PC-9 (cell line): Measurements from ENCODE around the gene PEX14. TPM values are rescaled to one million over a fixed set of nuclear protein-coding genes. Genes with fewer than 3 reads are reported as not detected.
A peak's percentile ranks its signal among the peaks of the same experiment; 100 is the strongest.

Experiments used
- BruUV-seq: library from RNA; stranded (reverse); fragments of 400-500 nt; replicated peaks from 2 replicates; lab custom pipeline; 2021; lab: Mats Ljungman, UMichigan
- CTCF ChIA-PET: fragments of 300-600 bp; sonication (Branson Sonifier 250); formaldehyde crosslinking; loops from one replicate; lab custom pipeline; 2022; ENCODE audit warnings: antibody characterized with exemption; lab: Charles Lee
- POLR2A ChIA-PET: fragments of 300-600 bp; sonication (Branson Sonifier 250); formaldehyde crosslinking; loops from one replicate; lab custom pipeline; 2022; ENCODE audit warnings: antibody characterized with exemption; ENCODE audit not compliant: unreplicated experiment; lab: Charles Lee
- DNase-seq, 2 experiments: peaks; one replicate each; pipeline versions ENCODE4 v3.0.0 to v3.0.0-alpha.2; 2015 to 2022; ENCODE audit warnings: mixed read lengths in 1 of 2
- H2AFZ ChIP-seq: fragments of 200-600 bp; sonication (generic); 2 replicates; pipeline ENCODE4 v1.8.1; 2017; ENCODE audit warnings: antibody characterized with exemption
- H3F3A ChIP-seq: fragments of 200-600 bp; sonication (generic); 2 replicates; pipeline ENCODE4 v1.8.1; 2017; ENCODE audit warnings: antibody characterized with exemption, mild to moderate bottlenecking, low read depth; ENCODE audit not compliant: insufficient read depth
- H3K27ac ChIP-seq: fragments of 200-600 bp; sonication (generic); 2 replicates; pipeline ENCODE4 v1.6.1; 2016; ENCODE audit warnings: mixed run types
- H3K27me3 ChIP-seq: fragments of 200-600 bp; sonication (generic); 2 replicates; pipeline ENCODE4 v1.6.1; 2016; ENCODE audit warnings: low read depth, mixed run types; ENCODE audit not compliant: insufficient read depth
- H3K36me3 ChIP-seq: fragments of 200-600 bp; sonication (generic); 2 replicates; pipeline ENCODE4 v1.6.1; 2016; ENCODE audit warnings: low read depth, mixed run types
- H3K4me1 ChIP-seq: fragments of 200-600 bp; sonication (generic); replicated peaks from 2 replicates; pipeline ENCODE4 v1.6.1; 2016; ENCODE audit warnings: mixed run types; ENCODE audit not compliant: insufficient read depth
- H3K4me2 ChIP-seq: fragments of 200-600 bp; sonication (generic); 2 replicates; pipeline ENCODE4 v1.6.1; 2017; ENCODE audit warnings: mixed run types
- H3K4me3 ChIP-seq: fragments of 200-600 bp; sonication (generic); 2 replicates; pipeline ENCODE4 v1.6.1; 2016; ENCODE audit warnings: mixed run types
- H3K79me2 ChIP-seq: fragments of 200-600 bp; sonication (generic); 2 replicates; pipeline ENCODE4 v1.6.1; 2017; ENCODE audit warnings: low read depth, mixed run types
- H3K9me2 ChIP-seq: fragments of 200-600 bp; sonication (generic); 2 replicates; pipeline ENCODE4 v1.8.1; 2017; ENCODE audit warnings: mild to moderate bottlenecking; ENCODE audit not compliant: insufficient read depth
- H3K9me3 ChIP-seq: fragments of 200-600 bp; sonication (generic); 2 replicates; pipeline ENCODE4 v1.8.1; 2016; ENCODE audit warnings: low read depth; ENCODE audit not compliant: insufficient read depth
- H4K20me1 ChIP-seq: fragments of 200-600 bp; sonication (generic); 2 replicates; pipeline ENCODE4 v1.8.1; 2017; ENCODE audit not compliant: insufficient read depth
- EZH2 ChIP-seq: fragments of 200-600 bp; sonication (generic); IDR thresholded peaks from 2 replicates; pipeline ENCODE4 v1.8.0; 2017; ENCODE audit warnings: antibody characterized with exemption, low read depth
- intact Hi-C: fragments of 100-400 bp; cut with micrococcal nuclease; formaldehyde crosslinking; loops from one replicate; pipeline ENCODE4 v1.10.0; 2022; ENCODE audit not compliant: unreplicated experiment
- total RNA-seq: library from RNA; stranded (reverse); gene quantifications from 2 replicates; pipeline ENCODE4 v1.2.3, GENCODE V29; 2021
- TF ChIP-seq, protein P1 (sequence below): fragments of 200-600 bp; sonication (generic); conservative IDR thresholded peaks from 2 replicates; pipeline ENCODE4 v1.6.1; 2017; ENCODE audit warnings: mixed run types, antibody characterized with exemption, mild to moderate bottlenecking, moderate library complexity

PEX14 gene
- total RNA-seq, 1 experiment from 2014 or later, result 28.3 TPM

DNA sequence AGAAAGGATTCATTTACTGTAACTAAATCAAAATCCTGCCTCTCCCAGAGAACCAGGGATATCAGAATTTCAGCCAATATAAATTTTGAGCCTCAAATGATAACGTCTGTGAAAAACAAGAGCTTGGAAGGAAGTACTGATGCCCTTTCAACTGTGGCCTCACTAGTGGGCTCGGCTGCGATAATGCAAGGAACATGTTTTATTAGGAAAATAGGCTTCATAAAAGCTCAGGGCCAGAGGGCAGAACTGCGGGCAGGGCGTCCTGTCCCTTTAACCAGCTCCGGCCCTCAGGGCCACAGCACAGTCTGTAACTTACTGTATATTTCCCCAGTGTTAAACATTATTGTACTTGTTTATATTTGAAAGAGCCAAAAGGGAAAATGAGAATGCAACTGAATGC, 122.0 kb downstream of the PEX14 start:
- H3K9me2 ChIP-seq, result no peaks in the 10 kb centered on the region
- H3K36me3 ChIP-seq, result no peaks in the 10 kb centered on the region
- BruUV-seq, result no TSS peak
- DNase-seq, result no peak
- no peak overlapping the region for H3K4me3 ChIP-seq
- CTCF ChIA-PET, result no interaction called here
- POLR2A ChIA-PET, result no interaction called here
- no peak overlapping the region for H3K4me2 ChIP-seq
- intact Hi-C loops, result no loop called here
- no peaks in the 10 kb centered on the region for H3K27me3 ChIP-seq
- H3K79me2 ChIP-seq, result no peaks in the 10 kb centered on the region
- H3K9me3 ChIP-seq, result no peaks in the 10 kb centered on the region
- H2AFZ ChIP-seq, result no peak overlapping the region
- no peak for TF ChIP-seq EZH2
- H4K20me1 ChIP-seq, result no peaks in the 10 kb centered on the region
- H3F3A ChIP-seq, result peaks cover 24% of the 10 kb centered on the region
- H3K4me1 ChIP-seq, result peaks cover 24% of the 10 kb centered on the region
- H3K27ac ChIP-seq, result no peak overlapping the region

GRCh38 chr1:10597492-10598388, 123.0 kb downstream of the PEX14 start:
- Histone ChIP-seq H3K79me2 (no peaks in the 10 kb centered on the region), H3K4me1 (peaks cover 24% of the 10 kb centered on the region), H2AFZ (no peak overlapping the region), H3K27me3 (no peaks in the 10 kb centered on the region), H3K9me2 (no peaks in the 10 kb centered on the region), H3K27ac (peak overlapping the region; percentile 92), H3F3A (peaks cover 24% of the 10 kb centered on the region), H3K9me3 (no peaks in the 10 kb centered on the region), H4K20me1 (no peaks in the 10 kb centered on the region), H3K4me2 (0 out of 2 replicates have a peak overlapping the region, but pooled peaks have one; percentile 64), H3K4me3 (no peak overlapping the region), H3K36me3 (no peaks in the 10 kb centered on the region)
- POLR2A ChIA-PET, result no interaction called here
- intact Hi-C loops, result no loop called here
- BruUV-seq, result no TSS peak
- DNase-seq, result no peak
- TF ChIP-seq EZH2, result no peak
- TF ChIP-seq, protein P1, sequence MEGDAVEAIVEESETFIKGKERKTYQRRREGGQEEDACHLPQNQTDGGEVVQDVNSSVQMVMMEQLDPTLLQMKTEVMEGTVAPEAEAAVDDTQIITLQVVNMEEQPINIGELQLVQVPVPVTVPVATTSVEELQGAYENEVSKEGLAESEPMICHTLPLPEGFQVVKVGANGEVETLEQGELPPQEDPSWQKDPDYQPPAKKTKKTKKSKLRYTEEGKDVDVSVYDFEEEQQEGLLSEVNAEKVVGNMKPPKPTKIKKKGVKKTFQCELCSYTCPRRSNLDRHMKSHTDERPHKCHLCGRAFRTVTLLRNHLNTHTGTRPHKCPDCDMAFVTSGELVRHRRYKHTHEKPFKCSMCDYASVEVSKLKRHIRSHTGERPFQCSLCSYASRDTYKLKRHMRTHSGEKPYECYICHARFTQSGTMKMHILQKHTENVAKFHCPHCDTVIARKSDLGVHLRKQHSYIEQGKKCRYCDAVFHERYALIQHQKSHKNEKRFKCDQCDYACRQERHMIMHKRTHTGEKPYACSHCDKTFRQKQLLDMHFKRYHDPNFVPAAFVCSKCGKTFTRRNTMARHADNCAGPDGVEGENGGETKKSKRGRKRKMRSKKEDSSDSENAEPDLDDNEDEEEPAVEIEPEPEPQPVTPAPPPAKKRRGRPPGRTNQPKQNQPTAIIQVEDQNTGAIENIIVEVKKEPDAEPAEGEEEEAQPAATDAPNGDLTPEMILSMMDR, result no peak
- CTCF ChIA-PET, result no interaction called here

DNA sequence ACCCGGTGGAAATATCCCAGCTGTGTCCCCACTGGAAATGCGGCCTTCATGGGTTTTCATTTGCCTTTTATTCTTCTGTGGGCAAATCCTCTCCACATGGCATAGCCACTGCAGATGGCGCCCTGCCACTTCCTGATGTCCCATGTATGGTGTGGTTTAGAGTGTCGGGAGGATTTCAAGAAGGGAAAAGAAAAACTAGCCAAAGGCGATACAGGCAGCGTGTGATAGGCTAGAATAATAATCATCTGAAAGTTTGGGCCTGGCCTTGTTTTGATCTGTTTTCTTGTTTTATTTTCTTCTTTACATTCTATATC, 123.6 kb downstream of the PEX14 start:
- Histone ChIP-seq H2AFZ (no peak overlapping the region), H3K9me3 (no peaks in the 10 kb centered on the region), H3K4me1 (peaks cover 24% of the 10 kb centered on the region), H3K9me2 (no peaks in the 10 kb centered on the region), H3K4me3 (no peak overlapping the region), H3K27me3 (no peaks in the 10 kb centered on the region), H3F3A (peaks cover 24% of the 10 kb centered on the region), H4K20me1 (no peaks in the 10 kb centered on the region), H3K4me2 (peak overlapping the region; percentile 64; the same call in 1 of the 2 replicates), H3K79me2 (no peaks in the 10 kb centered on the region), H3K27ac (peak overlapping the region; percentile 92), H3K36me3 (no peaks in the 10 kb centered on the region)
- POLR2A ChIA-PET, result no interaction called here
- intact Hi-C loops, result no loop called here
- DNase-seq, result no peak
- TF ChIP-seq, protein P1, result no peak
- no peak for TF ChIP-seq EZH2
- BruUV-seq, result no TSS peak
- CTCF ChIA-PET, result no interaction called here
